PC-3 (cell line): Measurements from ENCODE around the gene COMMD8. TPM values are rescaled to one million over a fixed set of nuclear protein-coding genes. Genes with fewer than 3 reads are reported as not detected.

ENCODE experiments used
- ATAC-seq: fragments of 200-7000 bp; cut with Tn5 transposase; 2 replicates; pipeline ENCODE4 v1.9.1; 2020; ENCODE audit warnings: mild to moderate bottlenecking, moderate library complexity
- BruUV-seq: library from RNA; stranded (reverse); fragments of 400-500 nt; replicated peaks from 2 replicates; lab custom pipeline; 2021; lab: Mats Ljungman, UMichigan
- CTCF ChIA-PET: fragments of 300-600 bp; sonication (Branson Sonifier 250); formaldehyde crosslinking; loops from one replicate; lab custom pipeline; 2022; ENCODE audit warnings: antibody characterized with exemption; lab: Charles Lee
- POLR2A ChIA-PET: fragments of 300-600 bp; sonication (Branson Sonifier 250); formaldehyde crosslinking; loops from one replicate; lab custom pipeline; 2022; ENCODE audit warnings: antibody characterized with exemption; ENCODE audit not compliant: unreplicated experiment; lab: Charles Lee
- DNase-seq: peaks from one replicate; pipeline ENCODE4 v3.0.0-alpha.2; 2015
- H2AFZ ChIP-seq: fragments of 300-600 bp; sonication (generic); 2 replicates; pipeline ENCODE4 v1.6.0; 2016; ENCODE audit warnings: antibody characterized with exemption, low read length
- H3F3A ChIP-seq: fragments of 300-600 bp; sonication (generic); one replicate; pipeline ENCODE4 v1.6.0; 2017; ENCODE audit warnings: antibody characterized with exemption, low read length, control low read depth, mild to moderate bottlenecking; ENCODE audit not compliant: unreplicated experiment
- H3K27ac ChIP-seq: fragments of 300-600 bp; sonication (generic); 2 replicates; pipeline ENCODE4 v1.5.1; 2016; ENCODE audit warnings: mild to moderate bottlenecking, low read length
- H3K27me3 ChIP-seq: fragments of 300-600 bp; sonication (generic); 2 replicates; pipeline ENCODE4 v1.6.1; 2016; ENCODE audit warnings: low read length, mixed read lengths
- H3K36me3 ChIP-seq: fragments of 300-600 bp; sonication (generic); 2 replicates; pipeline ENCODE4 v1.6.1; 2016; ENCODE audit warnings: low read depth, mixed run types, low read length, mixed read lengths
- H3K4me1 ChIP-seq: fragments of 300-600 bp; sonication (generic); 2 replicates; pipeline ENCODE4 v1.5.1; 2016; ENCODE audit warnings: low read length; ENCODE audit not compliant: insufficient read depth
- H3K4me2 ChIP-seq: fragments of 300-600 bp; sonication (generic); 2 replicates; pipeline ENCODE4 v1.6.0; 2016; ENCODE audit warnings: low read length
- H3K4me3 ChIP-seq: fragments of 300-600 bp; sonication (generic); 2 replicates; pipeline ENCODE4 v1.5.1; 2016; ENCODE audit warnings: mild to moderate bottlenecking, low read length, mixed read lengths
- H3K79me2 ChIP-seq: fragments of 300-600 bp; sonication (generic); 2 replicates; pipeline ENCODE4 v1.6.1; 2017; ENCODE audit warnings: low read length, mixed read lengths
- H3K9ac ChIP-seq: fragments of 300-600 bp; sonication (generic); 2 replicates; pipeline ENCODE4 v1.6.0; 2016; ENCODE audit warnings: mild to moderate bottlenecking, low read length
- H3K9me2 ChIP-seq: fragments of 300-600 bp; sonication (generic); replicated peaks from 2 replicates; pipeline ENCODE4 v1.6.1; 2016; ENCODE audit warnings: mixed run types, low read length, mixed read lengths
- H3K9me3 ChIP-seq: fragments of 300-600 bp; sonication (generic); 2 replicates; pipeline ENCODE4 v1.6.1; 2016; ENCODE audit warnings: low read length, mixed read lengths
- H4K20me1 ChIP-seq: fragments of 300-600 bp; sonication (generic); 2 replicates; pipeline ENCODE4 v1.6.1; 2016; ENCODE audit warnings: low read length, mixed read lengths
- CTCF ChIP-seq: fragments of 300-600 bp; sonication (generic); conservative IDR thresholded peaks from 2 replicates; pipeline ENCODE4 v1.5.1; 2017; ENCODE audit warnings: antibody characterized with exemption, low read depth, mild to moderate bottlenecking, low read length
- EZH2 ChIP-seq: fragments of 300-600 bp; sonication (generic); IDR thresholded peaks from one replicate; pipeline ENCODE4 v1.6.1; 2017; ENCODE audit warnings: antibody characterized with exemption, mild to moderate bottlenecking, low read length; ENCODE audit not compliant: unreplicated experiment
- EZH2phosphoT487 ChIP-seq: fragments of 300-600 bp; sonication (generic); IDR thresholded peaks from 2 replicates; pipeline ENCODE4 v1.6.1; 2018; ENCODE audit warnings: mild to moderate bottlenecking, antibody characterized with exemption, low read length, borderline replicate concordance
- intact Hi-C: fragments of 100-400 bp; cut with micrococcal nuclease; formaldehyde crosslinking; loops from 2 replicates; pipeline ENCODE4 v1.9.0; 2023
- total RNA-seq: library from RNA; depleted of rRNA; stranded (reverse); fragments of >200 nt; gene quantifications from 2 replicates; pipeline ENCODE4 v1.2.3, GENCODE V29; 2014

The COMMD8 gene
- total RNA-seq, 1 experiment from 2014 or later = 9.5 TPM

DNA sequence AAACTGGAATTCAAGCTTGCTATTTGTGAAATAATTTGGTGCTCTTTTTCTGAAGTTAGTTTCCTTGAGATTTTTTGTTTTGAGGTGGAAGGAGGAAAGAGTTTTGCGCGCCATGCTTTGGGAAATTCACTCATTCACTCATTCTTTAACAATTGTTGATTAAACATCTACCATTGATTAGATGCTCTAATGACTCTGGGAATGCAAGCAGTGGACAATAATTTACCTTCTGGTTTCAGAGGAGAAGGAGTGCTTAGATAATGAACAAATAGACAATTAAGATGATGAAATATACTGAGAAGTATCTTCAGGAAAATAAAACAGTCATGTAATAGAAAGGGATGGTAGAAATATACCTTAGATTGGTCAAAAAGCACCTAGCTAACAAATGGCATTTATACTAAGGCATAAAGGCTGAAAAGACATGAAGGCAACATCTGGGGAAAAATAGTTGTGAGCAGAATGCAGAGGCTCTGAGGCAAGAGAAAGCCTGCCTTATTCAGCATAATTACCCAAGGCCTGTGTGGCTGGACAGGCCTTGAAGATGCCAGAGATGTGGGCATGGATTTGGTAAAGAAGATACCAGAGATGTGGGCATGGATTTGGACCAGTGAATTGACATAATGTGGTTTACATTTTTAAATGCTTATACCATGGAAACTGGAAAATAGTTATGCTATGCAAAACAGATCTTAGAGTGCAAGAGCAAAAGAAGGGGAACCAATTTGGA is 2.7 kb upstream of the COMMD8 start:
- Histone ChIP-seq H3K9ac (no peak overlapping the region), H3K27ac (no peak overlapping the region), H3K27me3 (no peaks in the 10 kb centered on the region), H3F3A (no peaks in the 10 kb centered on the region), H3K4me3 (no peak overlapping the region), H3K79me2 (no peaks in the 10 kb centered on the region), H3K4me1 (no peaks in the 10 kb centered on the region; the same call in 1 of the 2 replicates), H3K36me3 (no peaks in the 10 kb centered on the region), H3K9me3 (no peaks in the 10 kb centered on the region), H3K9me2 (no peaks in the 10 kb centered on the region), H2AFZ (no peak overlapping the region), H3K4me2 (no peak overlapping the region), H4K20me1 (no peaks in the 10 kb centered on the region)
- ChIA-PET CTCF (no interaction called here), POLR2A (no interaction called here)
- TF ChIP-seq EZH2 (no peak), EZH2phosphoT487 (no peak)
- BruUV-seq = no TSS peak
- intact Hi-C loops = no loop called here
- ATAC-seq (no peak), DNase-seq (no peak)

GRCh38 chr4:47465004-47465403 is 1.5 kb upstream of the COMMD8 start:
- Histone ChIP-seq H3K9me3 (no peaks in the 10 kb centered on the region), H2AFZ (no peak overlapping the region), H3K9me2 (no peaks in the 10 kb centered on the region), H3K36me3 (no peaks in the 10 kb centered on the region), H4K20me1 (no peaks in the 10 kb centered on the region), H3K9ac (no peak overlapping the region), H3K27me3 (no peaks in the 10 kb centered on the region), H3K4me2 (no peak overlapping the region), H3K27ac (no peak overlapping the region), H3K4me3 (no peak overlapping the region), H3K4me1 (no peaks in the 10 kb centered on the region; the same call in 1 of the 2 replicates), H3K79me2 (no peaks in the 10 kb centered on the region), H3F3A (no peaks in the 10 kb centered on the region)
- intact Hi-C loops = no loop called here
- no TSS peak for BruUV-seq
- no peak for DNase-seq
- ChIA-PET POLR2A (no interaction called here), CTCF (no interaction called here)
- ATAC-seq = no peak
- TF ChIP-seq CTCF (no peak), EZH2phosphoT487 (no peak), EZH2 (no peak)

DNA sequence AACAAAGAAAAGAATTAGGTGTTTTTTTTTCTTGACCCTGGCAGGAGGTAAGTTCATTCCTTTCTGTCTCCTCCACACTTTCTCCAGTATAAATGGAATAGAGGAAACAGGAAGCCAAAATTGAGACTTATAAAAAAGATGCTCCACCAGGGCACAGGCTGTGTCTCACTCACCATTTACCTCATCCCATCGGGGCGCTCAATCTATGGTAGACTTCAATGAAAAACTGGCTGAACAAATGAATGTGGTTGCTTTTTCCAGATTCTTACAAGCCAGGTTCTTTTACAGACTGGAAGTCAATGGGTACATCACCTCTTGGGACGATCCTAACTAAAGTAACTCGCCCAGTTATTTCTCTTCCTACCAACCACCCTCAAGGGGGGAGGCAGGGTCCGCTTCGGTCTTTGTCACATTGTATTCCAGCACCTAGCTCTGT is 685 bp downstream of the COMMD8 start:
- no peaks in the 10 kb centered on the region for H3K9me2 ChIP-seq
- intact Hi-C loops = loop anchor here (1.0 kb wide), 1 partner anchor 22 kb away; the partner anchor contains the start of gene ATP10D
- POLR2A ChIA-PET = interaction anchor here (0.7 kb wide), 1 partner anchor 103 kb away, joined by 4 read pairs; no protein-coding TSS in a partner anchor
- H2AFZ ChIP-seq = peak overlapping the region; percentile 96
- peak overlapping the region; percentile 70 for H3K9ac ChIP-seq
- peak overlapping the region; percentile 81 for H3K4me2 ChIP-seq
- BruUV-seq = TSS peak; percentile 51
- TF ChIP-seq EZH2 (no peak), CTCF (no peak), EZH2phosphoT487 (no peak)
- DNase-seq (no peak), ATAC-seq (peak; percentile 8)
- no peaks in the 10 kb centered on the region for H3K79me2 ChIP-seq
- no peaks in the 10 kb centered on the region for H3K9me3 ChIP-seq
- H3K4me1 ChIP-seq = no peaks in the 10 kb centered on the region; the same call in 1 of the 2 replicates
- H3K27me3 ChIP-seq = no peaks in the 10 kb centered on the region
- H3K4me3 ChIP-seq = peak overlapping the region; percentile 70
- H3F3A ChIP-seq = no peaks in the 10 kb centered on the region
- CTCF ChIA-PET = interaction anchor here (0.9 kb wide), 1 partner anchor 23 kb away, joined by 3 read pairs; the partner anchor contains the start of gene ATP10D
- H4K20me1 ChIP-seq = no peaks in the 10 kb centered on the region
- H3K27ac ChIP-seq = no peak overlapping the region
- H3K36me3 ChIP-seq = no peaks in the 10 kb centered on the region
